Measurements from ENCODE around the gene PPP6R2. TPM values are rescaled to one million over a fixed set of nuclear protein-coding genes. Genes with fewer than 3 reads are reported as not detected.

PPP6R2 gene
- total RNA-seq, 1 experiment from 2014 or later, result 60.6 TPM

Other genes starting within 250 kb of the PPP6R2 start
- gene PANX2, start 172.6 kb upstream of the PPP6R2 start, total RNA-seq (2014; rRNA removed; shearing (Covaris generic)), result not detected in 2 replicates
- gene TRABD, start 157.4 kb upstream of the PPP6R2 start, total RNA-seq (2014; rRNA removed; shearing (Covaris generic)), result 38.7 and 39.1 TPM in 2 replicates
- gene SELENOO, start 142.3 kb upstream of the PPP6R2 start, total RNA-seq (2014; rRNA removed; shearing (Covaris generic)), result 15.4 and 16.4 TPM in 2 replicates
- gene TUBGCP6, start 98.3 kb upstream of the PPP6R2 start, total RNA-seq (2014; rRNA removed; shearing (Covaris generic)), result 27.8 and 40.2 TPM in 2 replicates
- gene HDAC10, start 92.1 kb upstream of the PPP6R2 start, total RNA-seq (2014; rRNA removed; shearing (Covaris generic)), result 11.2 and 21.4 TPM in 2 replicates
- gene MAPK12, start 81.6 kb upstream of the PPP6R2 start, total RNA-seq (2014; rRNA removed; shearing (Covaris generic)), result 52.0 and 54.0 TPM in 2 replicates
- gene MAPK11, start 72.9 kb upstream of the PPP6R2 start, total RNA-seq (2014; rRNA removed; shearing (Covaris generic)), result 3.2 and 4.2 TPM in 2 replicates
- gene PLXNB2, start 35.7 kb upstream of the PPP6R2 start, total RNA-seq (2014; rRNA removed; shearing (Covaris generic)), result 104 and 109 TPM in 2 replicates
- 0.08 and 0.18 TPM in 2 replicates for gene DENND6B, start 16.3 kb upstream of the PPP6R2 start, total RNA-seq (2014; rRNA removed; shearing (Covaris generic))
- 90.2 and 100 TPM in 2 replicates for gene SBF1, start 131.7 kb downstream of the PPP6R2 start, total RNA-seq (2014; rRNA removed; shearing (Covaris generic))
- gene ADM2, start 138.2 kb downstream of the PPP6R2 start, total RNA-seq (2014; rRNA removed; shearing (Covaris generic)), result not detected in 2 replicates
- not detected in 2 replicates for gene MIOX, start 143.5 kb downstream of the PPP6R2 start, total RNA-seq (2014; rRNA removed; shearing (Covaris generic))
- gene LMF2, start 164.4 kb downstream of the PPP6R2 start, total RNA-seq (2014; rRNA removed; shearing (Covaris generic)), result 39.2 and 48.8 TPM in 2 replicates
- 87.0 and 94.2 TPM in 2 replicates for gene NCAPH2, start 164.9 kb downstream of the PPP6R2 start, total RNA-seq (2014; rRNA removed; shearing (Covaris generic))
- 0.71 and 2.1 TPM in 2 replicates for gene SCO2, start 182.3 kb downstream of the PPP6R2 start, total RNA-seq (2014; rRNA removed; shearing (Covaris generic))
- gene TYMP, start 186.7 kb downstream of the PPP6R2 start, total RNA-seq (2014; rRNA removed; shearing (Covaris generic)), result 0.51 and 0.63 TPM in 2 replicates
- 0.05 and 0.10 TPM in 2 replicates for gene KLHDC7B, start 202.6 kb downstream of the PPP6R2 start, total RNA-seq (2014; rRNA removed; shearing (Covaris generic))
- gene SYCE3, start 219.6 kb downstream of the PPP6R2 start, total RNA-seq (2014; rRNA removed; shearing (Covaris generic)), result not detected in 2 replicates
- 12.6 and 17.1 TPM in 2 replicates for gene CPT1B, start 235.1 kb downstream of the PPP6R2 start, total RNA-seq (2014; rRNA removed; shearing (Covaris generic))
- gene CHKB, start 239.5 kb downstream of the PPP6R2 start, total RNA-seq (2014; rRNA removed; shearing (Covaris generic)), result 19.9 and 27.7 TPM in 2 replicates

All from SJCRH30 (cell line).